ENCODE results near the gene ATF2.

The ATF2 gene

GRCh38 chr2:175039031-175039430 lies 129.0 kb downstream of the ATF2 start:
- Histone ChIP-seq H3K9me3 (ENCODE audit: severe bottlenecking) (no peaks in the 10 kb centered on the region), H3K4me1 (ENCODE audit: insufficient read depth, poor library complexity, severe bottlenecking) (no peaks in the 10 kb centered on the region), H3K27ac (ENCODE audit: poor library complexity, severe bottlenecking) (no peak overlapping the region), H3K4me3 (ENCODE audit: severe bottlenecking) (no peak overlapping the region), H3K27me3 (ENCODE audit: insufficient read depth, poor library complexity, severe bottlenecking) (no peaks in the 10 kb centered on the region), H3K36me3 (ENCODE audit: low read depth) (0 out of 2 replicates have a peak, but pooled peaks cover 3% of the 10 kb centered on the region)
- no peak for TF ChIP-seq CTCF (IDR thresholded peaks at IDR 0.05; ENCODE audit: poor library complexity, severe bottlenecking)
- ATAC-seq (ENCODE audit: low read depth) (no peak), DNase-seq (ENCODE audit: low spot score) (no peak)

GRCh38 chr2:175037941-175038340 lies 130.1 kb downstream of the ATF2 start:
- Histone ChIP-seq H3K27me3 (ENCODE audit: insufficient read depth, poor library complexity, severe bottlenecking) (no peaks in the 10 kb centered on the region), H3K27ac (ENCODE audit: poor library complexity, severe bottlenecking) (no peak overlapping the region), H3K9me3 (ENCODE audit: severe bottlenecking) (no peaks in the 10 kb centered on the region), H3K4me1 (ENCODE audit: insufficient read depth, poor library complexity, severe bottlenecking) (no peaks in the 10 kb centered on the region), H3K36me3 (ENCODE audit: low read depth) (0 out of 2 replicates have a peak, but pooled peaks cover 3% of the 10 kb centered on the region), H3K4me3 (ENCODE audit: severe bottlenecking) (no peak overlapping the region)
- no peak for TF ChIP-seq CTCF (IDR thresholded peaks at IDR 0.05; ENCODE audit: poor library complexity, severe bottlenecking)
- DNase-seq (ENCODE audit: low spot score) (no peak), ATAC-seq (ENCODE audit: low read depth) (no peak)

GRCh38 chr2:175036582-175037018 lies 131.4 kb downstream of the ATF2 start:
- DNase-seq (ENCODE audit: low spot score) (no peak), ATAC-seq (ENCODE audit: low read depth) (no peak)
- Histone ChIP-seq H3K9me3 (ENCODE audit: severe bottlenecking) (no peaks in the 10 kb centered on the region), H3K4me1 (ENCODE audit: insufficient read depth, poor library complexity, severe bottlenecking) (no peaks in the 10 kb centered on the region), H3K36me3 (ENCODE audit: low read depth) (0 out of 2 replicates have a peak, but pooled peaks cover 3% of the 10 kb centered on the region), H3K27me3 (ENCODE audit: insufficient read depth, poor library complexity, severe bottlenecking) (no peaks in the 10 kb centered on the region), H3K27ac (ENCODE audit: poor library complexity, severe bottlenecking) (no peak overlapping the region), H3K4me3 (ENCODE audit: severe bottlenecking) (no peak overlapping the region)
- TF ChIP-seq CTCF (IDR thresholded peaks at IDR 0.05; ENCODE audit: poor library complexity, severe bottlenecking) = peak; percentile 67

- TF ChIP-seq CTCF (IDR thresholded peaks at IDR 0.05; ENCODE audit: poor library complexity, severe bottlenecking) = no peak
- no peak for DNase-seq (ENCODE audit: low spot score)
- no peaks in the 10 kb centered on the region for H3K27me3 ChIP-seq (ENCODE audit: insufficient read depth, poor library complexity, severe bottlenecking)
Observed at GRCh38 chr2:175035806-175036205, 132.2 kb downstream of the ATF2 start.

GRCh38 chr2:175034716-175035115 lies 133.3 kb downstream of the ATF2 start:
- Histone ChIP-seq H3K27ac (ENCODE audit: poor library complexity, severe bottlenecking) (no peak overlapping the region), H3K4me1 (ENCODE audit: insufficient read depth, poor library complexity, severe bottlenecking) (no peaks in the 10 kb centered on the region), H3K4me3 (ENCODE audit: severe bottlenecking) (no peak overlapping the region), H3K27me3 (ENCODE audit: insufficient read depth, poor library complexity, severe bottlenecking) (no peaks in the 10 kb centered on the region), H3K9me3 (ENCODE audit: severe bottlenecking) (no peaks in the 10 kb centered on the region), H3K36me3 (ENCODE audit: low read depth) (0 out of 2 replicates have a peak, but pooled peaks cover 3% of the 10 kb centered on the region)
- no peak for ATAC-seq (ENCODE audit: low read depth)
- TF ChIP-seq CTCF (IDR thresholded peaks at IDR 0.05; ENCODE audit: poor library complexity, severe bottlenecking) = no peak
- no peak for DNase-seq (ENCODE audit: low spot score)

More at GRCh38 chr2:175035806-175036205, 132.2 kb downstream of the ATF2 start:
- no peaks in the 10 kb centered on the region for H3K9me3 ChIP-seq (ENCODE audit: severe bottlenecking)
- H3K4me1 ChIP-seq (ENCODE audit: insufficient read depth, poor library complexity, severe bottlenecking) = no peaks in the 10 kb centered on the region
- ATAC-seq (ENCODE audit: low read depth) = no peak
- no peak overlapping the region for H3K27ac ChIP-seq (ENCODE audit: poor library complexity, severe bottlenecking)
- no peak overlapping the region for H3K4me3 ChIP-seq (ENCODE audit: severe bottlenecking)
- H3K36me3 ChIP-seq (ENCODE audit: low read depth) = 0 out of 2 replicates have a peak, but pooled peaks cover 3% of the 10 kb centered on the region

Data from RWPE2 (cell line).